ENCODE data around the gene LMAN1L.

- no peak for TF ChIP-seq EZH2 (IDR thresholded peaks at IDR 0.05; ENCODE audit: borderline replicate concordance, low read depth, low read length, severe bottlenecking)
- TF ChIP-seq CTCF (IDR thresholded peaks at IDR 0.05; ENCODE audit: borderline replicate concordance, extremely low read depth, low read length, poor library complexity, severe bottlenecking), result no peak
Measured at GRCh38 chr15:74841891-74842373, 29.3 kb downstream of the LMAN1L start.
